Type B pancreatic cell (in vitro differentiated cells): ENCODE data around the gene MEF2A. TPM values are rescaled to one million over a fixed set of nuclear protein-coding genes. Genes with fewer than 3 reads are reported as not detected.
A peak's percentile ranks its signal among the peaks of the same experiment; 100 is the strongest.

Source experiments
- DNase-seq: peaks from one replicate; pipeline ENCODE4 v3.0.0; 2021; ENCODE audit warnings: mixed read lengths; ENCODE audit not compliant: unreplicated experiment; ENCODE audit errors: extremely low spot score
- H3K27ac Mint-ChIP-seq: 2 replicates; pipeline ENCODE4 v1.8.0; 2021; ENCODE audit warnings: mild to moderate bottlenecking, mixed read lengths
- H3K27me3 Mint-ChIP-seq: 2 replicates; pipeline ENCODE4 v1.8.0; 2021; ENCODE audit warnings: mixed read lengths
- H3K36me3 Mint-ChIP-seq: 2 replicates; pipeline ENCODE4 v1.8.0; 2021; ENCODE audit warnings: mixed read lengths
- H3K4me1 Mint-ChIP-seq: one replicate; pipeline ENCODE4 v1.8.0; 2021; ENCODE audit warnings: mixed read lengths; ENCODE audit not compliant: unreplicated experiment
- H3K4me3 Mint-ChIP-seq: 2 replicates; pipeline ENCODE4 v1.8.0; 2021; ENCODE audit warnings: mild to moderate bottlenecking, mixed read lengths
- H3K9me3 Mint-ChIP-seq: 2 replicates; pipeline ENCODE4 v1.8.0; 2021; ENCODE audit warnings: mixed read lengths
- CTCF ChIP-seq: fragments of 200-600 bp; sonication (generic); conservative IDR thresholded peaks from 2 replicates; pipeline ENCODE4 v1.5.0; 2021; ENCODE audit warnings: antibody characterized with exemption, mild to moderate bottlenecking
- total RNA-seq: library from RNA; stranded (reverse); gene quantifications from 2 replicates; pipeline ENCODE4 v1.2.1, GENCODE V29; 2021; ENCODE audit warnings: low replicate concordance

MEF2A gene
- total RNA-seq, 1 donor from 2014 or later: 26.0 TPM

- Mint-ChIP-seq H3K27me3 (peaks cover 10% of the 10 kb centered on the region), H3K27ac (no peak overlapping the region), H3K9me3 (no peaks in the 10 kb centered on the region), H3K4me1 (peaks cover 25% of the 10 kb centered on the region), H3K36me3 (no peaks in the 10 kb centered on the region), H3K4me3 (no peak overlapping the region)
- no peak for TF ChIP-seq CTCF
- no peak for DNase-seq
Measured at GRCh38 chr15:99562238-99562637, 3.5 kb upstream of the MEF2A start.

DNA sequence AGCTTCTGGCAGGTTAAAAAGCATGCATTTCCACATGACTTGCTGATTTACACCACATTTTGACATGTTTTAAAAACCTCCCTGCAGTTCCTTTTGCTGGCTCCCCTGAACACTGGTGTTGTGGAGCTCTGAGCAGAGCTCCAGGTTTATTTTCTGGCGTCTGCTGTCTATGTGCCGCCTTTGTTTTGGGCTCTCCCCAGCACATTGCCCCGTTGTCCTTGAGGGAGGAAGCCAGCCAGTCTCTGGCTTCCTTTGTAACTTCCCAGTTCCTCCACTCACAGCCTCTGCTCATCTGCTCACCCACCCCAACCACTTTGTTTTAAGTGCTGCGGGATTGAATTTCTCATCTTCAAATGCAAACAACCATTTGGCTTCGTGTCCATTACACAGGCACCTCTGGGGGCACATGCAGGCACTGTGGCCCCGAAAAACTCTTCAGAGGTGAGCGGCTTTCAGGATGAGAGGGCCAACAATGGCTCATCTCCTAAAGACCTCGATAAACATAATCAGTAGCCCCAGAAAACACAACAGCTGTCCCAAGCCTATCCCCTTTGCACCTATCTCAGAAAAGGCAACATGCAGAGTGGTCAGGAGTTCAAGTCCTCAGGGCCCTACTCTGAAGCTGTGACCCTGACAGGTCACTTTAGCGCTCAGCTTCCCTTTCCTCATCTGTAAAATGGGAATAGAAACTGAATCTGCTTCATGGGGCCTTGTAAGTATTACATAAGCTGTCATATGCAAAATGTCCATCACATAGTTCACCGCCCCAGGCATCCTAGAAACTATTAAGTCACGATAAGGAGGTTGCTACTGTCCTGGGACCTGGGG, 1.3 kb upstream of the MEF2A start:
- TF ChIP-seq CTCF: no peak
- Mint-ChIP-seq H3K27me3 (peaks cover 10% of the 10 kb centered on the region), H3K4me1 (peaks cover 34% of the 10 kb centered on the region), H3K36me3 (no peaks in the 10 kb centered on the region), H3K9me3 (no peaks in the 10 kb centered on the region), H3K27ac (peak overlapping the region; percentile 91), H3K4me3 (peak overlapping the region; percentile 75)
- no peak for DNase-seq

DNA sequence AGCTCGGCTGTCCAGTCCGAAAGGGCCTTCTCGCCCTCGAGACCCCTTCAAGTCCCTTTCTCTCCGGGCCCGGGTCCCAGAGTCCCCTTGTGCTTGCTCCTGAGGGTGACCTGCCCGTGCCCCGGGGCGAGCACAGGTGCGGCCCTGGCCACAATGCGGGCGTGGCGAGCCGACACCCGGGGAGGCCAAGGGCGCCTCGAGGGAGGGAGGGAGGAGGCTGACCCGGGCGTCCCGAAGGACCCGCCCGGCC, 810 bp upstream of the MEF2A start:
- DNase-seq: no peak
- Mint-ChIP-seq H3K9me3 (no peaks in the 10 kb centered on the region), H3K4me3 (peak overlapping the region; percentile 75), H3K4me1 (peaks cover 34% of the 10 kb centered on the region), H3K27me3 (peaks cover 10% of the 10 kb centered on the region), H3K36me3 (no peaks in the 10 kb centered on the region), H3K27ac (peak overlapping the region; percentile 91)
- TF ChIP-seq CTCF: no peak

DNA sequence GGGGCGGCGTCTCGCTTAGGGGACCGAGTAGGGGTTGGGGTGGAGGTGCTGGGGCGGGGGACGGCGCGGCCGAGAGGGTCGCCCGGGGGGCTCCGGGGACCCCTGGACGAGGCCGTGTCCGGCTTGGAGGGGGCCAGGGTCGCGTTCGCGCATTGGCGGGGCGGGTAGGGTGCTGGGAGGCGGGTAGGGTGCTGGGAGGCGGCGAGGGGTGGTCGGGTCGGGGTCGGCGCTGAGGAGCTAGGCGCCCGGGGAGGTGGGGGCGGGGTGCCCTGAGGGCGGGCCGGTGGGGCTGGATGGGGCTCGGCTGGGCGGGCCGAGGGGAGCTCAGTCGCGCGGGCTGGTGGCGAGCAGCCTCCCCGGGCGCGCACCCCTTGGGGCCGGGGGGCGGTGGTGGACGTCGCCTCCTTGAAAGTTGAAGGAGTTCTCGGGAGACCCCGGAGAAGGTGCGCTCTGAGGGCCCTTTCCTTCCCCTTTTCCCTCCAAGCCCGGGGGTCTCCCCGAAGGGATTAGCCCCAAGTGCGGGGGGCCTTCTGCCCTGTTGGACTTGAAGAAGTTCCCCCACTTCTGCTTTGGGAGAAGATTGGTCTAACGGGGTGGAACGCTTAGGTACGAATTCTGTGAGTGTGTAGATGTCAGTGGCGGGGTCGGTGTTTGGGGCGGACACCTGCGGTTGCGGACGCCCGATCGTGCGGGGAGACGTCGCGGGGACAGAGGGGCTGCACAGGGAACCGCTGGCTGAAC, 543 bp downstream of the MEF2A start:
- TF ChIP-seq CTCF: no peak
- H3K27ac Mint-ChIP-seq: peak overlapping the region; percentile 95
- no peaks in the 10 kb centered on the region for H3K36me3 Mint-ChIP-seq
- peaks cover 36% of the 10 kb centered on the region for H3K4me1 Mint-ChIP-seq
- no peak for DNase-seq
- H3K9me3 Mint-ChIP-seq: no peaks in the 10 kb centered on the region
- peak overlapping the region; percentile 100 for H3K4me3 Mint-ChIP-seq
- peaks cover 7% of the 10 kb centered on the region for H3K27me3 Mint-ChIP-seq

DNA sequence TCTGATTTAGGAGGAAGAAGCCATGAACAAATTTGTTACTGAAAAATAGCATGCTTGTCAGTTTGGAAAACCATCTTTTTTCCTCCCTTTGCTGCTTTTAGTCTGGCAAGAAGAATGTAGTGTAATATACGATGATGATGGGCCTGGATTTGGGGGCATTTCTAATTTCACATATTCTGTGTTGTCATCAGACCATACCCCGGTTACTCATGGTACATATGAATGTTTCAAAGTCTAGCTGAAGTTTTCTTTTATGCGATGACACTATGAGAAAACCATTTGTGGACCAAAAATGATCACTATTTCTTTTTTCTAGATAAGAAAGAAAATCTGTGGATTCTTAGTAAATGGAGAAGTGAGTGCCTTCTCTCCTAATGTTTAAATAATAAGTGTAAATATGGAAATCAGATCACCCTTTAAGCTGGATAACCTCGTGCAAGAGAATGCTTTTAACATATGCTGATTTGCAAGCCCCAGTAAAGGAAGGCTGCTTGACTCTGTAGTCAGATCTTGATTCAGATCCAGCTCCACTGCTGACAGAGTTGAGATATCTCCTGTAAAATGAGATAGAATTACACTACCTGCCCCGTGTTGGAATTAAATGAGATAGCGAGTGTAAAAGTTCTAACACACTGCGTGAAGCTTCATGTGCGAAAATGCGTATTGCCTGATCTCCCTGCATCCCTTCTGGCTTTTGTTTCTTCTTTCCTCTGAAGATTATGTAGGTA, 3.0 kb downstream of the MEF2A start:
- H3K9me3 Mint-ChIP-seq: no peaks in the 10 kb centered on the region

More for the DNA sequence above, 3.0 kb downstream of the MEF2A start:
- peaks cover 3% of the 10 kb centered on the region for H3K36me3 Mint-ChIP-seq
- peak overlapping the region; percentile 44 for H3K4me3 Mint-ChIP-seq
- H3K27me3 Mint-ChIP-seq: peaks cover 2% of the 10 kb centered on the region
- no peak for TF ChIP-seq CTCF
- peak overlapping the region; percentile 22 for H3K27ac Mint-ChIP-seq
- peaks cover 45% of the 10 kb centered on the region for H3K4me1 Mint-ChIP-seq
- no peak for DNase-seq
